Mammary epithelial cell (primary cell): ENCODE data around the gene CDK7.

Experiments
- EZH2 ChIP-seq: IDR thresholded peaks from 2 replicates; pipeline ENCODE4 v1.6.1; 2012; ENCODE audit warnings: low read length, inconsistent platforms, borderline replicate concordance
- TF ChIP-seq, protein P1 (sequence below), 2 donors: IDR thresholded peaks in 1 of 2; conservative IDR thresholded peaks in 1 of 2; 2 replicates each; pipeline ENCODE4 v1.5.1; 2011 to 2012; ENCODE audit warnings: inconsistent platforms in 2 of 2, low read length in 2 of 2, mild to moderate bottlenecking in 2 of 2, control low read depth in 1 of 2, low read depth in 1 of 2; ENCODE audit not compliant: insufficient read depth in 1 of 2; ENCODE audit errors: extremely low read depth in 1 of 2

DNA sequence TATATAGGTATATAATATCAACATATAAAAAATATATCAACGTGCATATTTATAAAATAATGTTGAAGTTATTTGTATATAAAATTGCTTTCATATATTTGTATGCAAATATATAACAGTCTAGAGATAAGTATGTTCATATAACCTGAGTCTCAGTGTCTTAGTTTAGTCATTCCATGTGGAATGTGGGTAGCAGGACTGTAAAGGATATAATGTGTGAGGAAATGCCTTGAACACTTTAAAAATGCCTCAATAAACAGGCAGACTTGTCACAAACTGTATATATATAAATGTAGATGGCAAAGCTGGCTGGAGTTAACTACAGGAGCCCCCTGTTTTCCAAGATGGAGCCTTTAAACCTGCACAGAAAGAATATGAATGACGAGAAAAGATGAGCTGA is 49.5 kb downstream of the CDK7 start:
- no peak for TF ChIP-seq EZH2
- TF ChIP-seq, protein P1, sequence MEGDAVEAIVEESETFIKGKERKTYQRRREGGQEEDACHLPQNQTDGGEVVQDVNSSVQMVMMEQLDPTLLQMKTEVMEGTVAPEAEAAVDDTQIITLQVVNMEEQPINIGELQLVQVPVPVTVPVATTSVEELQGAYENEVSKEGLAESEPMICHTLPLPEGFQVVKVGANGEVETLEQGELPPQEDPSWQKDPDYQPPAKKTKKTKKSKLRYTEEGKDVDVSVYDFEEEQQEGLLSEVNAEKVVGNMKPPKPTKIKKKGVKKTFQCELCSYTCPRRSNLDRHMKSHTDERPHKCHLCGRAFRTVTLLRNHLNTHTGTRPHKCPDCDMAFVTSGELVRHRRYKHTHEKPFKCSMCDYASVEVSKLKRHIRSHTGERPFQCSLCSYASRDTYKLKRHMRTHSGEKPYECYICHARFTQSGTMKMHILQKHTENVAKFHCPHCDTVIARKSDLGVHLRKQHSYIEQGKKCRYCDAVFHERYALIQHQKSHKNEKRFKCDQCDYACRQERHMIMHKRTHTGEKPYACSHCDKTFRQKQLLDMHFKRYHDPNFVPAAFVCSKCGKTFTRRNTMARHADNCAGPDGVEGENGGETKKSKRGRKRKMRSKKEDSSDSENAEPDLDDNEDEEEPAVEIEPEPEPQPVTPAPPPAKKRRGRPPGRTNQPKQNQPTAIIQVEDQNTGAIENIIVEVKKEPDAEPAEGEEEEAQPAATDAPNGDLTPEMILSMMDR (conservative IDR thresholded peaks at IDR 0.05 in 1 of 2, IDR thresholded peaks at IDR 0.05 in 1 of 2; ENCODE audit: extremely low read depth in 1 of 2, insufficient read depth in 1 of 2, low read depth in 1 of 2, low read length in 2 of 2): no peak
